Activated naive CD4-positive, alpha-beta T cell treated with anti-CD3 and anti-CD28 coated beads for 36 hours (primary cell): ENCODE data around the gene PIK3R2. TPM values are rescaled to one million over a fixed set of nuclear protein-coding genes. Genes with fewer than 3 reads are reported as not detected.

Experiments
- CTCF ChIA-PET: fragments of 350-600 bp; sonication (Branson Sonifier 250); formaldehyde crosslinking; loops from one replicate; lab custom pipeline; 2021; ENCODE audit warnings: antibody characterized with exemption; lab: Charles Lee
- DNase-seq: peaks from one replicate; pipeline ENCODE4 v3.0.0-alpha.2; 2020
- H3K27ac Mint-ChIP-seq: one replicate; pipeline ENCODE4 v1.8.0; 2021; ENCODE audit warnings: mild to moderate bottlenecking, mixed read lengths
- H3K27me3 Mint-ChIP-seq: one replicate; pipeline ENCODE4 v1.8.0; 2021; ENCODE audit warnings: low read depth, mixed read lengths
- H3K36me3 Mint-ChIP-seq: one replicate; pipeline ENCODE4 v1.8.0; 2021; ENCODE audit warnings: low read depth, mixed read lengths
- H3K4me1 Mint-ChIP-seq: one replicate; pipeline ENCODE4 v1.8.0; 2021; ENCODE audit warnings: low read depth, mixed read lengths
- H3K4me3 Mint-ChIP-seq: one replicate; pipeline ENCODE4 v1.8.0; 2021; ENCODE audit warnings: mild to moderate bottlenecking, moderate library complexity, mixed read lengths
- H3K9me3 Mint-ChIP-seq: one replicate; pipeline ENCODE4 v1.8.0; 2021; ENCODE audit warnings: mixed read lengths
- intact Hi-C: fragments of 100-400 bp; cut with micrococcal nuclease; formaldehyde crosslinking; loops from one replicate; pipeline ENCODE4 v1.15.1; 2023
- total RNA-seq, 2 experiments: library from RNA; stranded (reverse); gene quantifications; one replicate each; pipeline ENCODE4 v1.2.3, GENCODE V29; 2021

The PIK3R2 gene
- total RNA-seq, 2 experiments from 2014 or later: 16.1 to 16.3 TPM

- Mint-ChIP-seq H3K9me3 (no peaks in the 10 kb centered on the region), H3K36me3 (no peaks in the 10 kb centered on the region), H3K27me3 (no peaks in the 10 kb centered on the region), H3K4me3 (peak overlapping the region; percentile 71), H3K27ac (peak overlapping the region; percentile 37), H3K4me1 (peaks cover 35% of the 10 kb centered on the region)
- CTCF ChIA-PET: interaction anchor here (1.0 to 1.7 kb wide), 2 partner anchors 35 to 110 kb away, joined by 3 read pairs; partner anchors contain the start of gene PIK3R2
- DNase-seq: no peak
- intact Hi-C loops: loop anchor here (1.0 kb wide), 1 partner anchor 75 kb away; no protein-coding TSS in a partner anchor
These were observed 35.6 kb upstream of the PIK3R2 start for GRCh38 chr19:18117364-18117691.

- intact Hi-C loops: loop anchor here (1.0 to 2.0 kb wide), 2 partner anchors 27 to 74 kb away; no protein-coding TSS in a partner anchor
These were observed 35.1 kb upstream of the PIK3R2 start for GRCh38 chr19:18117692-18118378.

DNA sequence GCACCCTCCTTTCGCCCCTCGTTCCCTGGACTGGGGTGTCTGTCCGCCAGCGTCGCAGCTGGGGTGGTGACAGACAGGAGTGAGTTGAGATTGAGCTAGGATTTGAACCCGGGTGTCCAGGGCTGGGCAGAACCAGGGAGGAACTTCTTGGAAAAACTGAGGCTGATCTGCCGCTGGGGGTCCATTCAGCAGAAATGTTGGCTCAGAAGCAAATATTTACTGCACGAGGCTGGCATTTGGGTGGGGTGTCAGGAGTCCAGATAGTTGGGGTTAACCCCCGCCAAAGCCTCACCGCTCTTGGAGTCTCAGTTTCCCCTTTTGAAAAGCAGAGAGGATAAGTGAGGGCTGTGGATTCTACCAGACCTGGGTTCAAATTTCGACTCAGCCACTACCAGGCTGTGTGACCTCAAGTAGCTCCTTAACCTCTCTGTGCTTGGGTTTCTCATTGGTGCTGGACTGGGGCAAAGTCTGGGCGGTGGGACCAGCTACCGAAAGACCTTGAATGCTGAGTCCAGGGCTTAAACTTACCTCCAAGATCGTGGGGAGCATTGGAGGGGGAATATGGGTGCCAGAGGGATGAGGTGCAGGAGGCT is 34.4 kb upstream of the PIK3R2 start:
- Mint-ChIP-seq H3K27ac (peak overlapping the region; percentile 82), H3K4me3 (peak overlapping the region; percentile 73), H3K4me1 (peaks cover 31% of the 10 kb centered on the region), H3K27me3 (no peaks in the 10 kb centered on the region), H3K9me3 (no peaks in the 10 kb centered on the region), H3K36me3 (peaks cover under 1% of the 10 kb centered on the region)
- DNase-seq: peak; percentile 6
- intact Hi-C loops: loop anchor here (1.0 to 2.0 kb wide), 2 partner anchors 28 to 34 kb away; no protein-coding TSS in a partner anchor
- CTCF ChIA-PET: interaction anchor here (1.2 kb wide), 1 partner anchor 133 kb away, joined by 5 read pairs; no protein-coding TSS in a partner anchor

More at GRCh38 chr19:18117692-18118378, 35.1 kb upstream of the PIK3R2 start:
- peak overlapping the region; percentile 37 for H3K27ac Mint-ChIP-seq
- no peaks in the 10 kb centered on the region for H3K27me3 Mint-ChIP-seq
- CTCF ChIA-PET: interaction anchor here (1.0 to 1.2 kb wide), 2 partner anchors 111 to 134 kb away, joined by 3 to 5 read pairs; no protein-coding TSS in a partner anchor
- no peaks in the 10 kb centered on the region for H3K9me3 Mint-ChIP-seq
- DNase-seq: peak; percentile 94
- H3K36me3 Mint-ChIP-seq: no peaks in the 10 kb centered on the region
- H3K4me3 Mint-ChIP-seq: peak overlapping the region; percentile 73
- H3K4me1 Mint-ChIP-seq: peaks cover 32% of the 10 kb centered on the region

- Mint-ChIP-seq H3K9me3 (no peaks in the 10 kb centered on the region), H3K27ac (peak overlapping the region; percentile 82), H3K36me3 (peaks cover 2% of the 10 kb centered on the region), H3K27me3 (no peaks in the 10 kb centered on the region), H3K4me1 (peaks cover 31% of the 10 kb centered on the region), H3K4me3 (peak overlapping the region; percentile 73)
- intact Hi-C loops: loop anchor here (1.0 to 2.0 kb wide), 2 partner anchors 28 to 33 kb away; no protein-coding TSS in a partner anchor
- CTCF ChIA-PET: interaction anchor here (0.6 to 2.1 kb wide), 3 partner anchors 19 to 209 kb away, joined by 3 to 6 read pairs (median 5); no protein-coding TSS in a partner anchor
- peak; percentile 68 for DNase-seq
These were observed 33.8 kb upstream of the PIK3R2 start for GRCh38 chr19:18119013-18119716.

- H3K9me3 Mint-ChIP-seq: no peaks in the 10 kb centered on the region
- CTCF ChIA-PET: interaction anchor here (0.6 to 2.1 kb wide), 3 partner anchors 48 to 208 kb away, joined by 3 to 6 read pairs (median 3); no protein-coding TSS in a partner anchor
- DNase-seq: peak; percentile 56
- intact Hi-C loops: loop anchor here (1.0 to 2.0 kb wide), 2 partner anchors 29 to 33 kb away; no protein-coding TSS in a partner anchor
- H3K27ac Mint-ChIP-seq: peak overlapping the region; percentile 82
- peaks cover 6% of the 10 kb centered on the region for H3K36me3 Mint-ChIP-seq
- peak overlapping the region; percentile 73 for H3K4me3 Mint-ChIP-seq
- H3K4me1 Mint-ChIP-seq: peaks cover 31% of the 10 kb centered on the region
- H3K27me3 Mint-ChIP-seq: no peaks in the 10 kb centered on the region
These were observed 33.3 kb upstream of the PIK3R2 start for GRCh38 chr19:18119717-18120105.

DNA sequence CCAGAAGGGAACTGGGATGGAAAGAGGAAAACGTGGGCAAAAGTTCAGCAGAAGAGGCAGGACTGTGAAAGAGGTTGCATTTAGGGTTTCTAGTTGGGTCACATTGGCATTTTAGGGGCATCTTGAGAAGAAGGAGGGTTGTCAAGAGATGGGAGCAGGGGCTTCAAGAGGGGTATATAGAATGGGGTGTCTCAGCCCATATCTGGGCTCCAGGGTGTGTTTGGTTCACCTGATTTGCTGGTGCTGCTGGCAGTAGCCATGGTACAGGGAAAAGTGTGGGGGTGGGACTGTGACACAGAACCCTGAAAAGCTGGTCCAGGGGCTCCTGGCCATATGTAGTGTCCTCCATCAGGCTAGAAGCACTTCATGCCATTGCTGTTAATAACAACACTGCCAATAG is 32.8 kb upstream of the PIK3R2 start:
- CTCF ChIA-PET: interaction anchor here (1.1 to 2.1 kb wide), 2 partner anchors 48 to 160 kb away, joined by 3 to 6 read pairs; no protein-coding TSS in a partner anchor
- peaks cover 6% of the 10 kb centered on the region for H3K36me3 Mint-ChIP-seq
- H3K4me1 Mint-ChIP-seq: peaks cover 31% of the 10 kb centered on the region
- DNase-seq: no peak
- intact Hi-C loops: no loop called here
- peak overlapping the region; percentile 73 for H3K4me3 Mint-ChIP-seq
- H3K27ac Mint-ChIP-seq: peak overlapping the region; percentile 82
- no peaks in the 10 kb centered on the region for H3K9me3 Mint-ChIP-seq
- H3K27me3 Mint-ChIP-seq: no peaks in the 10 kb centered on the region

DNA sequence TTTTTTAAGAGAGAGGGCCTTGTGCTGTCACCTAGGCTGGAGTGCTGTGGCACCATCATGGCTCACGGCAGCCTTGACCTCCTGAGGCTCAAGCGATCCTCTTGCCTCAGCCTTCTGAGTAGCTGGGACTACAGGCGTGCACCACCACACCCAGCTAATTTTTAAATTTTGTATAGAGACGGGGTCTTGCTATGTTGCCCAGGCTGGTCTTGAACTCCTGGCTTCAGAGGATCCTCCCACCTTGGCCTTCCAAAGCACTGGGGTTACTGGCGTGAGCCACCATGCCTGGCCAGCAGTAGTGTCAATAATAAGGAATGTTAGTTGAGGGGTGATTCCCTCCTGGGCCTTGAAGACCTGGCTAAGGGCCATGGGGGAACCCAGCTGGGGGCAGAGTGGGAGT is 31.8 kb upstream of the PIK3R2 start:
- CTCF ChIA-PET: interaction anchor here (2.1 kb wide), 2 partner anchors 8 to 47 kb away, joined by 6 read pairs; no protein-coding TSS in a partner anchor
- Mint-ChIP-seq H3K27ac (peak overlapping the region; percentile 50), H3K27me3 (no peaks in the 10 kb centered on the region), H3K4me3 (no peak overlapping the region), H3K4me1 (peaks cover 31% of the 10 kb centered on the region), H3K36me3 (peaks cover 8% of the 10 kb centered on the region), H3K9me3 (no peaks in the 10 kb centered on the region)
- DNase-seq: no peak
- intact Hi-C loops: no loop called here

DNA sequence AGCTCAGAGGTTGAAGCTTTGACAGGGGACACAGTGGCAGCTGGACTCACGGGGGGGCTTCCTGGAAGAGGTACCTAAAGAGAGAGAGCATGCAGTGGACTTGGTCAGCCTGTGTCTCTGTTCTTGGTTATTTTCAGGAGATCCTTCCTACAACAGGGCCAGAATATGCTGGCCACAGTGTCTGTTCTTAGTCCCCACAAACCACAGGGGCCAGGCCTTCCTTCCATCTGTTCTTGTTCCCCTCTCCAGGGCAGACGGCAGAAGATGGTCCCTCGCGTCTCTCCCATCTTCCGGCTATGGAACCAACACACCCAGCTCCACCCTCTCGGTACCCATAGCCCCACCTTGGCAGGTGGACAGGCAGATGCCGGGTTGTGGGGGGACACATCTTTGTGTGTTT is 30.5 kb upstream of the PIK3R2 start:
- H3K27ac Mint-ChIP-seq: no peak overlapping the region
- DNase-seq: no peak
- peaks cover 26% of the 10 kb centered on the region for H3K4me1 Mint-ChIP-seq
- H3K4me3 Mint-ChIP-seq: no peak overlapping the region
- CTCF ChIA-PET: interaction anchor here (0.6 to 2.1 kb wide), 2 partner anchors 9 to 152 kb away, joined by 4 to 6 read pairs; no protein-coding TSS in a partner anchor
- H3K9me3 Mint-ChIP-seq: no peaks in the 10 kb centered on the region
- intact Hi-C loops: no loop called here
- H3K36me3 Mint-ChIP-seq: peaks cover 8% of the 10 kb centered on the region
- H3K27me3 Mint-ChIP-seq: no peaks in the 10 kb centered on the region

DNA sequence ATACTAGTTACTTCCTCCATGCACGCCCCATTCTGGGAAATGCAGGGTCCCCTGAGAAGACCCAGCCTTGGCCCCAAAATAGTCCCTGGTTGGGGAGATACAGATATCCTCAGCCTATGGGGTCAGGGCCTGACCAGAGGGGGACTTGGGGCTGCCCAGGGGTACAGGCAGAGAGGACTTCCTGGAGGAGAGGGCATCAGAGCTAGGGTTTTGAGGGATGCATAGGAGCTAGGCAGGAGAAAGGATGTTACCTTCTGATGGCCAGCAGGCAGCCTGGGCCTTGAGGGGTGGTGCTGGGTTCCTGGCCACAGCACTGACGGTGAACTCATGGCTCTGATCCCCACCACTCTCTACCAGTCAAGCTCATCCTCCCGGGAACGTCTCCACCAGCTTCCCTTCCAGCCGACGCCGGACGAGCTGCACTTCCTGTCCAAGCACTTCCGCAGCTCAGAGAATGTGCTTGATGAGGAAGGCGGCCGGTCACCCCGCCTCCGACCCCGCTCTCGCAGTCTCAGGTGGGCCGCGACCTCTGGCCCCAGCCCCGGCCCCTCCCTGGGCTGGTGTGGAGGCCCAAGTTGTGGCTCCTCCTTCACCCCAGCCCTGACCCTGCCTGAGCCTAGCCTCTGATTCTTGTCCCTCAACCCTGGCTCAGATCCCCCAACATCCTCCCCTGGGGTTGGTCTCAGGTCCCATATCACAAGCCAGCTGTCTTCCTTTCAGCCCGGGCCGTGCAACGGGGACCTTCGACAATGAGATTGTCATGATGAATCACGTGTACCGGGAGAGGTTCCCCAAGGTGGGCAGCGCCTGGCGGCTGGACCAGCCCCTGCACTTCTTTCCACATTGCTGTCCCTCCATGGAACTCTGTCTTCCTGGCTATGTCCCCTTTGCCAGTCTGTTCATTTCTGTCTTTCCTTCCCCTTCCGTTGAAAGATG is 29.8 kb upstream of the PIK3R2 start:
- H3K9me3 Mint-ChIP-seq: no peaks in the 10 kb centered on the region
- peaks cover 8% of the 10 kb centered on the region for H3K36me3 Mint-ChIP-seq
- no peak for DNase-seq
- no peak overlapping the region for H3K27ac Mint-ChIP-seq
- H3K4me1 Mint-ChIP-seq: peaks cover 24% of the 10 kb centered on the region
- no peak overlapping the region for H3K4me3 Mint-ChIP-seq
- no peaks in the 10 kb centered on the region for H3K27me3 Mint-ChIP-seq
- CTCF ChIA-PET: interaction anchor here (0.6 to 2.1 kb wide), 2 partner anchors 10 to 153 kb away, joined by 4 to 6 read pairs; no protein-coding TSS in a partner anchor
- intact Hi-C loops: no loop called here

DNA sequence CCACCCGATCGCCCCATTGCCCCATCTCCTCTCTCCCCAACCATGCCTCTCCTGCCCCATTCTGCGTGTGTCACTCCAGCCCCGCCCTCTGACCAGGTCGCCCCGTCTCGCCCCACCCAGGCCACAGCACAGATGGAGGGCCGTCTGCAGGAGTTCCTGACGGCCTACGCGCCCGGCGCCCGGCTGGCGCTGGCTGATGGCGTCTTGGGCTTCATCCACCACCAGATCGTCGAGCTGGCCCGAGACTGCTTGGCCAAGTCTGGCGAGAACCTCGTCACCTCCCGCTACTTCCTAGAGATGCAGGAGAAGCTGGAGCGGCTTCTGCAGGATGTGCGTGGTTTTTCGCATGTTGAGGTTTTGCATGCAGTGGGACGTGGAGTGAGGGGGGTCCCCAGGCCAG is 29.1 kb upstream of the PIK3R2 start:
- CTCF ChIA-PET: interaction anchor here (1.0 kb wide), 1 partner anchor 12 kb away, joined by 3 read pairs; no protein-coding TSS in a partner anchor
- Mint-ChIP-seq H3K4me3 (no peak overlapping the region), H3K27ac (no peak overlapping the region), H3K27me3 (no peaks in the 10 kb centered on the region), H3K4me1 (peaks cover 17% of the 10 kb centered on the region), H3K36me3 (peaks cover 10% of the 10 kb centered on the region), H3K9me3 (no peaks in the 10 kb centered on the region)
- intact Hi-C loops: no loop called here
- DNase-seq: no peak

DNA sequence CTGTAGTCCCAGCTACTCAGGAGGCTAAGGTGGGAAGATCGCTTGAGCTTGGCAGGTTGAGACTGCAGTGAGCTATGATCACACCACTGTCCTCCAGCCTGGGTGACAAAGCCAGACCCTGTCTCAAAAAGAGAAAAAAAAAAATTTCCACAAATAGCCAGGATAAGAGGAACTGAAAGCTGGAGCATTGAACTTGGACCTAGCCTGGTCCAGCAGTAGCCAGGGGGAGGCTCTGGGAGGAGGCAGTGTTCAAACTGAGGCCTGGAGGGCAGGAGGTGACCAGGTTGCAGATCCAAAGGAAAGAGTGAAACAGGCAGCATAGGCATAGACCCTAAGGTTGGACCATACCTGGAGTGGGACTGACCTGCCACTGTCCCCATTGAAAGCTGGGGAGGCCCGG is 26.9 kb upstream of the PIK3R2 start:
- peaks cover 16% of the 10 kb centered on the region for H3K36me3 Mint-ChIP-seq

More for the DNA sequence above, 26.9 kb upstream of the PIK3R2 start:
- H3K27ac Mint-ChIP-seq: no peak overlapping the region
- H3K9me3 Mint-ChIP-seq: no peaks in the 10 kb centered on the region
- CTCF ChIA-PET: interaction anchor here (0.6 to 1.1 kb wide), 4 partner anchors 36 to 195 kb away, joined by 3 to 8 read pairs (median 4); no protein-coding TSS in a partner anchor
- no peak overlapping the region for H3K4me3 Mint-ChIP-seq
- H3K4me1 Mint-ChIP-seq: no peaks in the 10 kb centered on the region
- no peaks in the 10 kb centered on the region for H3K27me3 Mint-ChIP-seq
- DNase-seq: no peak
- intact Hi-C loops: no loop called here
